Adrenal gland (tissue), 5 donors: ENCODE results near the gene HEATR9.

Source experiments
- CTCF ChIP-seq, 6 experiments: fragments of 450-650 bp in 4 of 6; fragments of 200-600 bp in 2 of 6; sonication (generic) in 1 of 6; IDR thresholded peaks; 1 replicate in 5 of 6; 2 replicates in 1 of 6; pipeline versions ENCODE4 v1.5.1 to v1.8.0; 2016 to 2021; ENCODE audit warnings: antibody characterized with exemption in 6 of 6, mild to moderate bottlenecking in 2 of 6, moderate library complexity in 1 of 6
- POLR2A ChIP-seq, 2 donors: fragments of 450-650 bp; IDR thresholded peaks; one replicate each; pipeline ENCODE4 v1.6.1; 2017; ENCODE audit warnings: antibody characterized with exemption in 2 of 2, mild to moderate bottlenecking in 2 of 2, moderate library complexity in 1 of 2
- donor health status: DM: no; HTN: no; CAD: no.

GRCh38 chr17:35846055-35846809 lies 22.5 kb downstream of the HEATR9 start:
- TF ChIP-seq CTCF (IDR thresholded peaks at IDR 0.05) (no peak), POLR2A (IDR thresholded peaks at IDR 0.05) (no peak)
